Transverse colon (tissue), 4 donors: ENCODE data around the gene LILRA2.
"Not testable (repeated sequence)": the region's sequence is repeated elsewhere in the genome, so short reads cannot be mapped to it uniquely, and the experiment has no call there.

ENCODE experiments used
- EP300 ChIP-seq: sonication (generic); formaldehyde crosslinking; IDR thresholded peaks from one replicate; pipeline ENCODE4 v1.6.1; 2017; ENCODE audit warnings: antibody characterized with exemption, low read depth
- POLR2A ChIP-seq: fragments of 450-650 bp; IDR thresholded peaks from one replicate; pipeline ENCODE4 v1.6.1; 2016; ENCODE audit warnings: antibody characterized with exemption, mild to moderate bottlenecking, moderate library complexity
- POLR2AphosphoS5 ChIP-seq, 3 donors: sonication (generic); formaldehyde crosslinking; IDR thresholded peaks; one replicate each; pipeline ENCODE4 v1.6.1; 2016; ENCODE audit warnings: antibody characterized with exemption in 3 of 3
- TF ChIP-seq, protein P1 (sequence below), 5 experiments: fragments of 200-600 bp in 3 of 5; fragments of 450-650 bp in 2 of 5; sonication (generic) in 3 of 5; IDR thresholded peaks; 1 replicate in 2 of 5; 2 replicates in 3 of 5; pipeline ENCODE4 v1.5.1; 2016 to 2017; ENCODE audit warnings: antibody characterized with exemption in 5 of 5, inconsistent platforms in 3 of 5, mild to moderate bottlenecking in 2 of 5, moderate library complexity in 1 of 5

DNA sequence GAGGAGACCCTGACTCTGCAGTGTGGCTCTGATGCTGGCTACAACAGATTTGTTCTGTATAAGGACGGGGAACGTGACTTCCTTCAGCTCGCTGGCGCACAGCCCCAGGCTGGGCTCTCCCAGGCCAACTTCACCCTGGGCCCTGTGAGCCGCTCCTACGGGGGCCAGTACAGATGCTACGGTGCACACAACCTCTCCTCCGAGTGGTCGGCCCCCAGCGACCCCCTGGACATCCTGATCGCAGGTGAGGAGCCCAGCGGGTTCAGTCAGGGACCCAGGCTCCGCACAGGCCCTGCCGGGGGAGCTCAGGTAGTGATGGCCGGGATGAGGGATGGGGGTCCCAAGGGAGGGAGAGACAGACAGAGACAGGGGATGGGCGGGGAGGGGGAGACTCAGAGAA, 58.9 kb downstream of the LILRA2 start:
- TF ChIP-seq POLR2A; EP300; POLR2AphosphoS5 (IDR thresholded peaks at IDR 0.05): not testable (repeated sequence)
- TF ChIP-seq, protein P1, sequence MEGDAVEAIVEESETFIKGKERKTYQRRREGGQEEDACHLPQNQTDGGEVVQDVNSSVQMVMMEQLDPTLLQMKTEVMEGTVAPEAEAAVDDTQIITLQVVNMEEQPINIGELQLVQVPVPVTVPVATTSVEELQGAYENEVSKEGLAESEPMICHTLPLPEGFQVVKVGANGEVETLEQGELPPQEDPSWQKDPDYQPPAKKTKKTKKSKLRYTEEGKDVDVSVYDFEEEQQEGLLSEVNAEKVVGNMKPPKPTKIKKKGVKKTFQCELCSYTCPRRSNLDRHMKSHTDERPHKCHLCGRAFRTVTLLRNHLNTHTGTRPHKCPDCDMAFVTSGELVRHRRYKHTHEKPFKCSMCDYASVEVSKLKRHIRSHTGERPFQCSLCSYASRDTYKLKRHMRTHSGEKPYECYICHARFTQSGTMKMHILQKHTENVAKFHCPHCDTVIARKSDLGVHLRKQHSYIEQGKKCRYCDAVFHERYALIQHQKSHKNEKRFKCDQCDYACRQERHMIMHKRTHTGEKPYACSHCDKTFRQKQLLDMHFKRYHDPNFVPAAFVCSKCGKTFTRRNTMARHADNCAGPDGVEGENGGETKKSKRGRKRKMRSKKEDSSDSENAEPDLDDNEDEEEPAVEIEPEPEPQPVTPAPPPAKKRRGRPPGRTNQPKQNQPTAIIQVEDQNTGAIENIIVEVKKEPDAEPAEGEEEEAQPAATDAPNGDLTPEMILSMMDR (IDR thresholded peaks at IDR 0.05): not testable (repeated sequence)
